HG02678 (cell line): ENCODE data around the gene DSC3.
"Not testable (repeated sequence)": the region's sequence is repeated elsewhere in the genome, so short reads cannot be mapped to it uniquely, and the experiment has no call there.

Experiments used
- ATAC-seq: cut with Tn5 transposase; IDR thresholded peaks from one replicate; pipeline ENCODE4 v1.9.1; 2021; ENCODE audit warnings: mild to moderate bottlenecking, moderate library complexity; ENCODE audit not compliant: unreplicated experiment

DSC3 gene

DNA sequence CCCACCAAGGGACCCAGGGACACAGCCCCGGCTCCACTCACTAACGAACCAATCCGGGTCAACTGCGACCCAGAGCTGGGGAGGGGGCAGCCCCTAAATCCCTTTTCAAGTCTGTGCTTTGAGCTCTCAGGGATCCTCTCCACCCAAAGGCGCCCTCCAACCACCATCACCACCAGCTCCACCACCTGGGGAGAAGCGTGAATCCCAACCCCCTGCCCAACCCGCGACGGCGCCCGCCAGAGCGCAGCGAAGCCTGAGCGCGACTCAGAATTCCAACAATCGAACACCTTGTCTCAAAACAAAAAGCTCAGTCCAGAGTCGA is 497 bp downstream of the DSC3 start:
- ATAC-seq = no peak

DNA sequence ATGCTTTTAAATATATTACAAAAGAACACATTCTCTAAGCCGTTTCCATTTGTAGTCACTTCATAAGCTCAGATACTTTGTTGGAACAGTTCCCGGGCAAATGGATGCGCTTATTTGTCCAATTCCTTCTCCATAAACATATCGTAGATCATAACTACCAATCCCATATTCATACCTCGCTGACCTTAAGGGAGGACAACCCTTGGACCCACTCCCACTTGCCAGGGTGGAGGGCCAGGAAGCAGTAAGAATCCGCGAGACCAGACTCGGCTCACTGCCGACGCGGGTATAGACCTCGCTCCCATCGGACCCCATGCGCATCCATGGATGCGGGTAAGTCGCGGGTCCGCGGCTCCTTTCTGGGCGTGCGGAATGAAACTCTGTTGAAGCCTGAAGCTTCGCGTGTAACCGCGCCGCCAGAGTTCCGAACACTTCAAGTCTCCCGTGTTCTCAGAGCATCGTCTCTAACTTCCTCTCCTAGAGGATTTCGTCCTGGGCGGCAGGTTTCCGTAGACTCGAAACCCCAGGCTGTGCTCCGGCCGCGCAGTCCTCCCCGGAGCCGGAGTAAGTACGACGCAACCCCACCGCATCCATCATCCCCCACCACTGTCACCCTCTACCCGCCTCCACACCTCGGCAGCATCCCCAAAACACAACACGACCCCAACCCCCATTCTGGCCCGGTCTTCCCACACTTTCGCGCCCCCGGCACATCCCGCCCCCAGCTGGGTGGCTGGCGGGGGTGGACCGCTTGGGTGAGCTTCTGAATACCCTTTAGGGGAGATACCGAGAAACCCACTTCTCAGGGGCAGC is 1.1 kb downstream of the DSC3 start:
- no peak for ATAC-seq

DNA sequence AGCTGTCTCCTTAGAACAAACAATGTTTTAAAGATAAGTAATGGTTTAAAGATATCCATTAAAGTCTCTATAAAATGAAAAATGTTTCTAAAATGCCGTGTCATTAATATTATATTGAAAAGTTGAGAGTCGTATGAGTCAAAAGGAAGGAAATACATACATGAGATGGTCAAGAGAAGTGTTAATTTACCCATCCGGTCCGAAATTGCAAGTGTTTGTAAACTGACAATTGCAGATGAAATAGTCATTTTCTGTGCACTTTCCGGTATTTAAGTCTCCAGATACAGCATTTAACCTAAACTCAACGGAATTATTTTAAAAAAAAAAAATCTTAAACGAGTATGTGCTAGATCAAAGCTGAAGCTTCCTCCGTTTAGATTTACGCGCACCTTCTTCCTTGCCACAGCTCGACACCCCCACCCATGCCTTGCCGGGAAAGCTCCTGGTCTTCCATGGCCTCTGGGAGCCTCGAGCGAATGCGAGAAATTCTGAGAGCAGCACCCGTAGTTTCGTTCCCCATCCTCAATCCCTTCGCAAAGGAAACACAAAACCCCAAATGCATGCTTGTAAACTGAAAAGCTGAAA is 1.8 kb downstream of the DSC3 start:
- no peak for ATAC-seq

DNA sequence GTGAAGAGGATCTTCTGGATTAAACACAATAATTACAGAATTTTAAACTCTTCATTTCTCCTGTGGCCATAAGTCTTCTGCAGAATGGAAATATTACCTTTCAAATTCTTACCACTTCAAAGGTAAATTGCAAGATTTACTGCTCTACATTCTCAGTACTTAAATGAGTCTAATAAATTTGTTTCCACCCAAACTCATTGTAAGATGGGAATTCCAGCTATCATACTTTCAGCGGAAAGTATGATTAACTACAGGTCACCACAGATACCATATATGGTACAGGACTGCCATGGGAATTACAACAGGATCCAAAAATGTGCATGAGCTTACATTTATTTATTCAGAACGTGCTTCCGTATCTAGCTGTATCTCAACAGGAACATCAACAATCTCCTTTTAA is 3.1 kb downstream of the DSC3 start:
- no peak for ATAC-seq

DNA sequence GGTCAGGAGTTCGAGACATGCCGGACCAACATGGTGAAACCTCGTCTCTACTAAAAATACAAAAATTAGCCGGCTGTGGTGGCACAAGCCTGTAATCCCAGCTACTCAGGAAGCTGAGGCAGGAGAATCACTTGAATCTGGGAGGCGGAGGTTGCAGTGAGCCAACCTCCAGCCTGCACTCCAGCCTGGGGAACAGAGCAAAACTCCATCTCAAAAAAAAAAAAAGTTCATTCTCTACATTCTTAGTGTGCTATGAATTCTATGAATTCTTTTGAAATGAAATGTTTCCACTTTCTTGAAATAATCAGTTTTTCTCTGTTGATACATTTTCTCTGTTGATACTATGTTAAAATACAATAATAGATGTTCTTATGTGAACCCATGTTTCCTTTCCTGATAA is 4.9 kb downstream of the DSC3 start:
- not testable (repeated sequence) for ATAC-seq

DNA sequence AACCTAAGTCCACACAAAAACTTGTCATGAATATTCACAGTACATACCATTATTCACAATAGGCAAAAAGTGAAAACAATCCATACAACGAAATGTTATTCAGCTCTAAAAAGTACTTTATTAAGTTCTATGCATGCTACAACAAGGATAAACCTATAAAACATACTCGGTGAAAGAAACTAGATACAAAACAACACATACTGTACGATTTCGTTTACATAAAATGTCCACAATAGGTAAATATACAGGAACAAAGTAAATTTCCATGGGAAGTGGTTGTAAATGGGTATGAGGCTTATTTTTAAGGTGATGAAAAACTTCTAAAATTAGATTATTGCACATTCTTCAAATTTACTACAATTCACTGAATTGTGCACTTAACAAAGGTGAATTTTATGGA is 8.0 kb downstream of the DSC3 start:
- no peak for ATAC-seq

DNA sequence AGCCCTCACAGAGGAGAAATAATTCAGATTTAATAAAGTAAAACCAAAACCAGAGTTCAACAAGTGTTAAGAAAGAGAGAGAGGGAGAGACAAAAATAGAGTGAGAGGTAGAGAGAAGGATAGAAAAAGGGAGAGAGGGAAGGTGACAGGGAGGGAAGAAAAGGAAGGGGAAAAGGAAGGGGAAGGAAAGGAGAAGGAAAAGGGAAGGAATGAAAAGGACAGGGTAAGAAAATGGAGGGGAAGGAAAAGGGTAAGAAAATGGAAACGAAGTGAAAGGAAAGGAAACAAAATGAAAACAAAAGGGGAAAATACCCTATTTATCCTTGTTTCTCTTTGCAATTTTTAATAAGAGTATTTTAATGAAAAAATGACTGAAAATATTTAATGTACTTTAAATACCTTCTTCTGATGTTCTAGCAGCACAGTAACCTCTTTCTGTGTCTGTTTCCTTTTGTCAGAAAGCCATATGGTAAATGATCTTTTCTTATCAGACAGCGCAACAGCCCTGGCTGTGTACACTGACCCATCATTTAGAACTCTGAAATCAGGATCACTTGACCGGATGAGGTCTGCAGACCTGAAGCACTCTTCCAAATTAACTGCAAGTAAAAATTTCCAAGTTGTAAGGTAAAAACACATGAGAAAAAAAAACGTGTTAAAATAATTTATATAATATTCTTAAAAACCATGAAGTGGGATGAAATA is 11.8 kb downstream of the DSC3 start:
- ATAC-seq = no peak

DNA sequence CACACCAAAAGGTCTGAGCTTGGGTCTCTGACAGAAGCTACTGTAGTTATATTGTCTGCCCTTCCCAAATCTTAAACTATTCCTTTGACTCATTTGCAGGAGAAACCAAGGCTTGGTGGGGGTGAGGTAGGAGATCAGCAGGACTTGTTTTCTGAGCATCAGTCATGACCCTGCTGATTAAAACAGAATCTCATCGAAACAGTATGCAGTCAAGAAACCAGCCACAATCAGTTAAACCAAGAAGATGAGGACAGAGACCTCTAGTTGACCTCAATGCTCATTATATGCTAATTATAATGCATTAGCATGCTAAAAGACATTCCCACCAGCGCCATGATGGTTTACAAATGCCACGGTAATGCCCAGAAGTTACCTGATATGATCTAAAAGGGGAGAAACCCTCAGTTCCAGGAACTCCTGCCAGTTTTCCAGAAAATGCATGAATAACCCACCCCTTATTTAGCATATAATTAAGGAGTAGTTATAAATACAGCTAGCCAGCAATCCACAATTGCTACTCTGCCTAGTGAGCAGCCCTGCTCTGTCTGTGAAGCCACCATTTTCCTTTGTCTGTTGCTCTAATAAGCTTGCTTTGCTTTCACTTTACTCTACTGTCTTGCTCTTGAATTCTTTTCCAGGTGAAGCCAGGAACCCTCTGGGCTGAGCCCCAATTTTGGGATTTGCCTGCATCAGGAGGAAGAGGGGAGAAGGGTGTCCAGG is 26.7 kb downstream of the DSC3 start:
- no peak for ATAC-seq

DNA sequence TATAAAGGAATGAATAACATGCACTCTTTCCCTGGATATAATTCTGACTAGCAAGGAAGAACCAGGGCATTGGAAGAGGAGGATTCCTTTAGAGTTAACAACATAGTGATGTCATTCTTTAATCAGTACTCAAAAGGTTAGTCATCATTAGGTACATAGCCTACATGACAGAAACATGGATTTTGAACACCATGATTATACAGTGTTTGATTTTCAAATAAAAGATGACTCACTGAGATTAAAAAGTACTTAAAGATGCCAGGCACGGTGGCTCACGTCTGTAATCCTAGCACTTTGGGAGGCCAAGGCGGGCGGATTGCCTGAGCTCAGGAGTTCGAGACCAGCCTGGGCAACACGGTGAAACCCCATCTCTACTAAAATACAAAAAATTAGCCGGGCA is 31.1 kb downstream of the DSC3 start:
- not testable (repeated sequence) for ATAC-seq

DNA sequence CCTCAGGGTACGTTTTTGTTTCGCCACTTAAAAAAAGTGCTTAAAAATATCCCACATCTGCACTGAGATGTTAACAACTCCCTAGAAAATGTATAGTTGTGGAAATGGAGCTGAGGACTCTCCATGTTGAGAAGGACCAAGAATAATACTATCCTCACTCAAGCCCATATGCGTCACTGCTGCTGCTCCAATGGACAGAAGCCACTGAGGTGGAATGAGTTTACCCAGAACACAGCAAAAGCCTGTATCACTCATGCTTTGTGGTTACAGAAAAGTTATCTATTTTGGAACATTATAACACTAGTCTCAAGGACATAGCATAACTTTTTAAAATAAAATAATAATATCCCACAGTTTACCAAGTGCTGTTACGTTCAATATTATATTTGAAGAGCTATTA is 31.9 kb downstream of the DSC3 start:
- ATAC-seq = no peak

DNA sequence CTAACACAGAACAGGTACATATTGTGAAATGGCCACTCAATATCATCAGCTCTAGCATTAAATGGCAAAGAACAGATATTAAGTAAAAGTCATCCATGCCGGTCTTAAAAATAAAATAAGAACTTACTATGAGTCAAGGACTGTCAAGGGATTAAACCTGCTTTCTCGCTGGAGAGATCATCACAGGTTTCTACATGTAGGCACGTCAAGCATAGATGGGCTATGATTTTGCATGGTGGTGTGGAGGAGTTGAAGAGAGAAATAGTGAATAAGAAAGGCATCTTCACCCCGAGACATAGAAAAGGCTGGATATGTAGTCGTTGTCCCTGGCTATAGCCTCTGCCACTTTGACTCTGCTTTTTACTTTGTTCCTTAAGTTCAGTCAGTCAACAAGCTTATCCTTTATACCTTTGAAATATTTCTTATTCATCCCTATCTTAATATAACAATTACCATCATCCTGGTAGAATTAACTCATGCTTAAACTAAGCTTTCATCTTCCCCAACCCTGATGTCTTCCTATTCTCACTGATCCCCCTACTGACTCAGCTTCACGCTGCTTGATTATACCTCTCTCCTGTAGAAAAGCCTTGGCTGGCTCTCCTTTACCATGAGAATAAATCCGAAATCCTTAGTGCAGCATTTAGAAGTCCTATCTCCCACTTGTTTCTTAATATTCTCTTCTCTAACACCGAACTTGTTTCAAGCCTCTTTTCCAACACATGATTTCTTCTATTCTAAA is 42.5 kb downstream of the DSC3 start:
- ATAC-seq = no peak

DNA sequence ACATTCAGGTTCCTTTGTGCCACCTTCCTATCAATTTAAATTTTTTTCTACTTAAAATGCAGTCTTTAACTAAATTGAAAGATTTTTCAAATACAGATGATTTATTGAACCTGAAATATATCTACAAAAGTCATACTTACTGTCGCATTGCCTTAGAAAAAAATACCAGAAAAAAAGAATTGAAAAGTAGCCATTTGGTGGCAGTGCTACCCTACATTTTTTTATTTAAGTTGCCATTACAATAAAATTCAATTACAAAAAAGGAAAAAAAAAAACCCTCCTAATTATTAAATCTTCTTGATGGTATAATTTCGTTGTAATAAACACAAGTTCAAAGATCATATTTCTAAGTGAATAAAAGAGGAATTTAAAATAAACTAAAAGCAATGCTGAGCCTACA is 43.4 kb downstream of the DSC3 start:
- no peak for ATAC-seq

DNA sequence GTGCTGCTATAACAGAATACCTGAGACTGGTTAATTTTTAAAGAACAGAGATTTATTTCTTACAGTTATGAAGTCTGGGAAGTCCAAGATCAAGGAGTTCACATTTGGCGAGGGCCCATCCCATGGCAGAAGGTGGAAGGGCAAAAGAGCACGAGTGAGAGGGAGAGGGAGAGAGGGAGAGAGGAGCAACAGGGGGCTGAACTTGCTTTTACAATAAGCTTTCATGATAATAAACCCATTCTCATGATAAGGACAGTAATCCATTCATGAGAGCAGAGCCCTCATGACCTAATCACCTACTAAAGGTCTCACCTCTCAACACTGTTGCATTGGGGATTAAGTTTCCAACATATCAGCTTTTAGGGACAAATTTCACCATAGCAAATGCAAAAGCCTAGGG is 45.3 kb downstream of the DSC3 start:
- ATAC-seq = no peak

DNA sequence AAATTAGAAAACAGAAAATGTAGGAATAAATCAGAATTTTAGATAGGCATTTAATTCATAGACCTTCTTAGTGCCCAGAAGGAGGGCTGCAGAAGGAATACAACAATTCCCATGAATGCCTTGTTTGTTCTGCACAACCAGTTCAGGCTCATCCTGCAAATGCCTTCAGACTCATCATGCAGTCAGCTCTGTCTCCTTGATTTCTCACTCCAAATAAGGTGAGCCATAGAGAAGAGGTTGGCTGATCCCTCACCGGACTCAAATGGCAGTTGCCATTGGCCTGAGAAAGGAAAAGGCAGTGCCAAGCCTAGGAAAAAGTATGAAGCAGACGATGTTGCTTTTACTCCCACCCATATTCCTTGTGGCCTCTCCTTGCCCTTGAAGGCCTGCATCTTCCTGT is 50.3 kb downstream of the DSC3 start:
- no peak for ATAC-seq

DNA sequence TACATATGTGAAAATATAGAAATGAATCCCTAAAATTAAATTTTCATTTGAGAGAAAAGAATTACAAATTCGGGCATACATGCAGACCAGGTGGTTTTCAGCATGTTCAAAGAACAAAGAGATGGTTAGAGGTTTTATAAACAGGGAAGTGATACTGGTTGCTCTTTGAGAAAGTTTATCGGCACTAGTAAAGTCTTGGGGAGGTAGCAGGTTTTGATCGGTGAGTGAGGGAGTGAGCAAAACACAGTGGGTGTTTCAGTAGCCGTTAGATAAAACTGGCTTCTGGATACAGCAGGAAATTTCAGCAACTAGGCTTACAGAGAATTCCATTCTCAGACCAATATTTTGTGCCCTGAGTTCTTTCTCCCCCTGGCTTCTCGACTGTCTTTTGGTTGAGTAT is 51.1 kb downstream of the DSC3 start:
- ATAC-seq = no peak

DNA sequence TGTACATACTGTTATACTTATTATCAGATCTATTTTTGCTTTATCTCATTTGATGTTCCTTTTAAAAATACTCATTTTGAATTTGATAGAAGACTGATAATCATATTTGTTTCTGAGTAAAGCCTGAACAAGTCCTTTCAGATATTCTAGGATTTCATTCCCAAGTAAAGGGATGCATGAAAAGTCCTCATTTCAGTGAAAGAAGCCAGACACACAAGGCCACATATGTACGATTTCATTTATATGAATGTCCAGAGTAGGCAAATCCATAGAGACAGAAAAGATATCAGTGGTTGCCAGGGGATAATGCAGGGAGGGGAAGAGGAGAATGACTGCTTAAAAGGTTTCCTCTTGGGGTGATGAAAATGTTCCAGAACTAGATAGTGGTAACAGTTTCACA is 53.4 kb downstream of the DSC3 start:
- ATAC-seq = no peak

DNA sequence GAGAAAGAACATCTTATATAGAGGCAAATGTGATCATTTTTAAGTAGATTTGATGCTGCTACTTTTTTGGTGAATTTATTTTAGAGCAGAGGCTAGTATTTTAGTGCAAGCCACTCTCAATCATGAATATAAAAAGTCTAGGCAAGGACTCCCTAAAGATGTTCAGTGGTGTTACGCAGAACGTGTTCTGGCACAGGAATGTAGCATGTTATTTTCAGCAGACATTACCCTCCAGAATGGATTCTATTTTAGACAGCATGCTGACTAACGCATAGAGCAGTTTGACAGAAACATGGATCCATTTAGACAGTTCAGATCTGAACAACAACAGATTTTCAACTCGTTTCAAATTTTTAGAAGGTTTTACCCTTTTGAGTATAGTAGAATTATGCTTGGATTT is 54.1 kb downstream of the DSC3 start:
- no peak for ATAC-seq

DNA sequence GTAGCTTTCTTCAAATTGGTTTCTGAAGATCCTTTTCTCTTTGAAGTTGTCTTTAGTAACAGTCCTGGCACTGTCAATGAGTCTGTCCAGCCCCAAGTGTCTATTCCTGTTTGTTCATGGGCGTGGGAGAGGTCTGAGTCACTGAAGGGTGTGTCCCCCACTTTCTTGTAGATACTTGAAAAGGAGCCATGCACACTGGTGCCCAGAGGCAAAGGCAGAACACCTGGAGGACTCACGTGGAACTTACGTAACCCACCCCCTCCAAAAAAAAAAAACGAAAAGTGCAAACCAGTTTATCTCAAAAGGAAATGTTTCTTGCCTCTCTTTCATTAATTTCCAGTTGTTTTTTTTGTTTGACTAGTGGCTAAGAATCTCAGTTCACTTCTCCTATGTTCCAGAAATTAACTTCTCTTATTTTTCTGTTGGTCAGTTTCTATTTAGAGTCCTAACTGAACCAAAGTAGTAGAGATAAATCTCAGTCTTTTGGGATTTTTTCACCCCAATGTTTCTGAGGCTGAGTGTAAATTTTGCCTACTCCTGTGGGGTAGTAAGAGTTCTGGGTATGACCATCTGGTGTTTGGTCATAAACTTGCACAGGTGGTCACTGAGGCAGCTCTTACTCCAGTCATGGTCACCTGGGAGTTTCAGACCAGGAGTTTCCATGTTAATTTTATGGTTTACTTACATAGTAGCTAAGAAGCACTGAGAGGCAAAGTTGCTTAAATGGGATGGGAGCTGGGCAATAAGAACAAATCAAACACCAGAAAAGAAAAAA is 54.9 kb downstream of the DSC3 start:
- no peak for ATAC-seq

DNA sequence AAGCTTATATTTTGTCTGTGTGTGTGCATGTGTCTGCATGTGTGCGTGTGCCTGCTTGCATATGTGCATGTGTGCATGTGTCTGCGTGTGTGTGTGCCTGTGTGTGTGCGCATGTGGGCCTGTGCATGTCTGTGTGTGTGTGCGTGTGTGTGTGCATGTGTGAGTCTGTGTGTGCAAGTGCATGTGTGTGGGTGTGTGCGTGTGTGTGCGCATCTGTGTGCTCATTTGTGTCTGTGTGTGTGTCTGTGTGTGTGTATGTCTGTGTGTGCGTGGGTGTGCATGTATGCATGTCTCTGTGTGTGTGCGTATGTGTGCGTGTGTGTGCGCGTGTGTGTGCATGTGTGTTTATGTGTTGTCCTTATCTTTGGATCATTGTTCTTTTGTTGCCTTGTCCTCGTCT is 56.8 kb downstream of the DSC3 start:
- no peak for ATAC-seq

DNA sequence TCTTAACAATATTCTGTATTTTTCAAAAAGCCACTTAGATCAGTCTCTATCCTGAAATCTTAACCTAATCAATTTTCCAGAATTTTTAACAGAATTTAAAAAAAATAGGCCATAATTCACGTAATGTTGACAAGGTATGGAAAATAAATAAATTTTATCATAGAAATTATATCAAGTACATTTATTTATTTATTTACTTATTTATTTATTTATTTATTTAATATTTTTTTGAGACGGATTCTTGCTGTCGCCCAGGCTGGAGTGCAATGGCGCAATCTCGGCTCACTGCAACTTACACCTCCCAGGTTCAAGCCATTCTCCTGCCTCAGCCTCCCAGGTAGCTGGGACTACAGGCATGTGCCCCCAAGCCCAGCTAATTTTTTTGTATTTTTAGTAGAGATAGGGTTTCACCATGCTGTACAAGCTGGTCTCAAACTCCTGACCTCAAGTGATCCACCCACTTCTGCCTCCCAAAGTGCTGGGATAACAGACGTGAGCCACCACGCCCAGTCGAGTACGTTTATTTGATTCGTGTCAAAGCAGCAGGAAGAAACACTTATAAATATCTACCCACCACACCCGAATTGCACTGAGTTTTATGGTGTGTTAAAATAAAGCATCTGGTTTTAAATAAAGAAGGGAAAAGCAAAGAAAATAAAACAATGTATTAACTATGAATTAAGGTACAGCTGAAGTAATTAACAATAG is 60.1 kb downstream of the DSC3 start:
- no peak for ATAC-seq
